ENCODE measurements around the gene RNF212B. TPM values are rescaled to one million over a fixed set of nuclear protein-coding genes. Genes with fewer than 3 reads are reported as not detected.

Gene RNF212B
- total and polyA plus RNA-seq, 2 donors (not counting 3 experiments of a cell fraction or from before 2014, with no cell fraction given) = not detected

DNA sequence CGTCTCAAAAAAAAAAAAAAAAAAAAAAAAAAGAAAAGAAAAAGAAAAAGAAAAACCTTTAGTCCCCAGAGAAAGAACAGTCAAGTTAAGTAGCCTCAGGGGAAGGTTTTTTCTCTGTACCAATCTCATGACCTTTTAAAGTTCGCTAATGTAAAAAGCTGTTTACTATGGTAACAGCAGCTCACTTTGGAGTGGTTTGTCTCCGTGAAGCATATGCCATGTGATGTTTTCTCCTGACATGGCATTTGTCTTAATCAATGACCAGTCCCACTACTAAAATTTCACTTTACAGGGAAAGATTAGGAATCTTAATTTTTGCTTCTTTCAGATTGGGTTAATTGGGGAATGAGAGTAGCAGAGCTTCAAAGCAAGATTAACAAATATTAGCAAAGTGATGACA, 4.3 kb downstream of the RNF212B start:
- ChIA-PET POLR2A (no interaction called here), CTCF (interaction anchor here (1.0 to 1.1 kb wide), 3 partner anchors 18 to 122 kb away, joined by 3 to 4 read pairs (median 3); no protein-coding TSS in a partner anchor)
- no peak overlapping the region for H3K9ac ChIP-seq (replicated peaks; ENCODE audit: extremely low read depth, insufficient read depth, low read length)
- H3K36me3 ChIP-seq (ENCODE audit: control insufficient read depth in 2 of 2, extremely low read depth in 1 of 2, insufficient read depth in 2 of 2, low read length in 2 of 2) = no peaks in the 10 kb centered on the region
- no TSS peak for BruUV-seq (replicated peaks)
- H3K4me1 ChIP-seq (ENCODE audit: control insufficient read depth, extremely low read depth, insufficient read depth, low read length) = peaks cover 5% of the 10 kb centered on the region
- TF ChIP-seq, protein P1, sequence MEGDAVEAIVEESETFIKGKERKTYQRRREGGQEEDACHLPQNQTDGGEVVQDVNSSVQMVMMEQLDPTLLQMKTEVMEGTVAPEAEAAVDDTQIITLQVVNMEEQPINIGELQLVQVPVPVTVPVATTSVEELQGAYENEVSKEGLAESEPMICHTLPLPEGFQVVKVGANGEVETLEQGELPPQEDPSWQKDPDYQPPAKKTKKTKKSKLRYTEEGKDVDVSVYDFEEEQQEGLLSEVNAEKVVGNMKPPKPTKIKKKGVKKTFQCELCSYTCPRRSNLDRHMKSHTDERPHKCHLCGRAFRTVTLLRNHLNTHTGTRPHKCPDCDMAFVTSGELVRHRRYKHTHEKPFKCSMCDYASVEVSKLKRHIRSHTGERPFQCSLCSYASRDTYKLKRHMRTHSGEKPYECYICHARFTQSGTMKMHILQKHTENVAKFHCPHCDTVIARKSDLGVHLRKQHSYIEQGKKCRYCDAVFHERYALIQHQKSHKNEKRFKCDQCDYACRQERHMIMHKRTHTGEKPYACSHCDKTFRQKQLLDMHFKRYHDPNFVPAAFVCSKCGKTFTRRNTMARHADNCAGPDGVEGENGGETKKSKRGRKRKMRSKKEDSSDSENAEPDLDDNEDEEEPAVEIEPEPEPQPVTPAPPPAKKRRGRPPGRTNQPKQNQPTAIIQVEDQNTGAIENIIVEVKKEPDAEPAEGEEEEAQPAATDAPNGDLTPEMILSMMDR (IDR thresholded peaks at IDR 0.05; ENCODE audit: extremely low read depth in 1 of 2, insufficient read depth in 1 of 2, low read depth in 1 of 2, low read length in 2 of 2) = no peak
- TF ChIP-seq GATA2 (IDR thresholded peaks at IDR 0.05; ENCODE audit: insufficient read depth, insufficient read length, low read depth, low read length) (no peak), POLR2A (IDR thresholded peaks at IDR 0.05; ENCODE audit: low read depth, low read length) (no peak), JUN (IDR thresholded peaks at IDR 0.05; ENCODE audit: borderline replicate concordance, insufficient read depth, insufficient read length, low read depth) (no peak), POLR2AphosphoS5 (IDR thresholded peaks at IDR 0.05; ENCODE audit: insufficient read depth, low read depth, low read length) (no peak), MYC (IDR thresholded peaks at IDR 0.05; ENCODE audit: low read depth, low read length) (no peak), FOS (IDR thresholded peaks at IDR 0.05; ENCODE audit: borderline replicate concordance, insufficient read depth, low read length) (no peak), EZH2 (IDR thresholded peaks at IDR 0.05; ENCODE audit: borderline replicate concordance, low read depth, low read length, severe bottlenecking) (no peak)
- TF ChIP-seq, protein P2, sequence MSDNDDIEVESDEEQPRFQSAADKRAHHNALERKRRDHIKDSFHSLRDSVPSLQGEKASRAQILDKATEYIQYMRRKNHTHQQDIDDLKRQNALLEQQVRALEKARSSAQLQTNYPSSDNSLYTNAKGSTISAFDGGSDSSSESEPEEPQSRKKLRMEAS (IDR thresholded peaks at IDR 0.05; ENCODE audit: insufficient read depth, insufficient read length) = no peak
- no peaks in the 10 kb centered on the region for H3K79me2 ChIP-seq (ENCODE audit: control insufficient read depth, insufficient read depth, low read length)
- no peak for DNase-seq (ENCODE audit: low read depth, low spot score)
- no peaks in the 10 kb centered on the region for H3K9me1 ChIP-seq (replicated peaks; ENCODE audit: control insufficient read depth, extremely low read depth, insufficient read depth, low read length)
- peaks cover 8 to 10% of the 10 kb centered on the region in 2 experiments for H3K27me3 ChIP-seq (ENCODE audit: control insufficient read depth in 2 of 2, insufficient read depth in 2 of 2, low read length in 2 of 2)
- no peak overlapping the region for H3K27ac ChIP-seq (ENCODE audit: insufficient read depth, low read depth, low read length)
- H4K20me1 ChIP-seq (replicated peaks; ENCODE audit: control insufficient read depth, extremely low read depth, insufficient read depth, low read length) = no peaks in the 10 kb centered on the region
- no peak overlapping the region for H3K4me2 ChIP-seq (ENCODE audit: insufficient read depth, low read length)
- H2AFZ ChIP-seq (ENCODE audit: low read depth, low read length) = no peak overlapping the region
- H3K9me3 ChIP-seq (replicated peaks; ENCODE audit: control insufficient read depth, insufficient read depth, low read length) = no peaks in the 10 kb centered on the region
- FAIRE-seq = no peak
- no peak overlapping the region for H3K4me3 ChIP-seq (replicated peaks in 1 of 3; ENCODE audit: insufficient read depth in 1 of 3, low read depth in 1 of 3, low read length in 3 of 3)
- dilution Hi-C loops (cut with MboI; ENCODE audit: extremely low pct_ligation_motif_present, low sequenced_read_pairs) (no loop called here), intact Hi-C loops (cut with micrococcal nuclease) (no loop called here)

Measured in endothelial cell of umbilical vein (primary cell).